ENCODE measurements around the gene TIGAR.

TIGAR gene

GRCh38 chr12:4284306-4284705 is 36.7 kb upstream of the TIGAR start:
- no peaks in the 10 kb centered on the region; the same call in 1 of the 2 replicates for H3K36me3 ChIP-seq (ENCODE audit: insufficient read depth, low read length)

GRCh38 chr12:4285070-4285469 is 35.9 kb upstream of the TIGAR start:
- Histone ChIP-seq H3K4me1 (ENCODE audit: insufficient read depth, low read length, poor library complexity, severe bottlenecking) (peaks cover 3% of the 10 kb centered on the region), H3K27me3 (ENCODE audit: insufficient read depth, low read length, poor library complexity, severe bottlenecking) (no peaks in the 10 kb centered on the region), H4K20me1 (ENCODE audit: insufficient read depth, low read length, poor library complexity, severe bottlenecking) (peaks cover 2% of the 10 kb centered on the region)

More at GRCh38 chr12:4284306-4284705, 36.7 kb upstream of the TIGAR start:
- Histone ChIP-seq H3K79me2 (ENCODE audit: insufficient read depth, low read length) (no peaks in the 10 kb centered on the region), H4K20me1 (ENCODE audit: insufficient read depth, low read length, poor library complexity, severe bottlenecking) (peaks cover 6% of the 10 kb centered on the region), H3K27me3 (ENCODE audit: insufficient read depth, low read length, poor library complexity, severe bottlenecking) (no peaks in the 10 kb centered on the region), H2AFZ (ENCODE audit: low read length) (no peak overlapping the region), H3K9ac (ENCODE audit: low read depth, low read length, poor library complexity, severe bottlenecking) (no peak overlapping the region), H3K4me3 (ENCODE audit: low read length, poor library complexity, severe bottlenecking) (no peak overlapping the region), H3K4me1 (ENCODE audit: insufficient read depth, low read length, poor library complexity, severe bottlenecking) (peaks cover 11% of the 10 kb centered on the region), H3K9me2 (replicated peaks; ENCODE audit: low read depth, low read length) (no peaks in the 10 kb centered on the region), H3K9me3 (ENCODE audit: insufficient read depth, low read depth, low read length) (no peaks in the 10 kb centered on the region), H3F3A (ENCODE audit: low read depth) (0 out of 2 replicates have a peak, but pooled peaks cover 2% of the 10 kb centered on the region), H3K4me2 (ENCODE audit: low read depth, low read length, poor library complexity, severe bottlenecking) (no peak overlapping the region)
- TF ChIP-seq EZH2phosphoT487 (IDR thresholded peaks at IDR 0.05; ENCODE audit: borderline replicate concordance), result no peak
- TF ChIP-seq CTCF (conservative IDR thresholded peaks at IDR 0.05; ENCODE audit: low read length), result no peak

GRCh38 chr12:4286228-4286627 is 34.8 kb upstream of the TIGAR start:
- Histone ChIP-seq H3K36me3 (ENCODE audit: insufficient read depth, low read length) (no peaks in the 10 kb centered on the region; the same call in 1 of the 2 replicates), H3K4me3 (ENCODE audit: low read length, poor library complexity, severe bottlenecking) (no peak overlapping the region), H3K9ac (ENCODE audit: low read depth, low read length, poor library complexity, severe bottlenecking) (no peak overlapping the region), H3K9me2 (replicated peaks; ENCODE audit: low read depth, low read length) (no peaks in the 10 kb centered on the region), H3K9me3 (ENCODE audit: insufficient read depth, low read depth, low read length) (no peaks in the 10 kb centered on the region), H3F3A (ENCODE audit: low read depth) (no peaks in the 10 kb centered on the region), H3K27me3 (ENCODE audit: insufficient read depth, low read length, poor library complexity, severe bottlenecking) (no peaks in the 10 kb centered on the region), H3K79me2 (ENCODE audit: insufficient read depth, low read length) (no peaks in the 10 kb centered on the region), H3K4me2 (ENCODE audit: low read depth, low read length, poor library complexity, severe bottlenecking) (no peak overlapping the region), H4K20me1 (ENCODE audit: insufficient read depth, low read length, poor library complexity, severe bottlenecking) (no peaks in the 10 kb centered on the region), H2AFZ (ENCODE audit: low read length) (no peak overlapping the region), H3K4me1 (ENCODE audit: insufficient read depth, low read length, poor library complexity, severe bottlenecking) (no peaks in the 10 kb centered on the region)
- TF ChIP-seq CTCF (conservative IDR thresholded peaks at IDR 0.05; ENCODE audit: low read length) (no peak), EZH2phosphoT487 (IDR thresholded peaks at IDR 0.05; ENCODE audit: borderline replicate concordance) (no peak)

More at GRCh38 chr12:4285070-4285469, 35.9 kb upstream of the TIGAR start:
- H3F3A ChIP-seq (ENCODE audit: low read depth), result no peaks in the 10 kb centered on the region
- TF ChIP-seq EZH2phosphoT487 (IDR thresholded peaks at IDR 0.05; ENCODE audit: borderline replicate concordance) (no peak), CTCF (conservative IDR thresholded peaks at IDR 0.05; ENCODE audit: low read length) (no peak)
- no peaks in the 10 kb centered on the region for H3K79me2 ChIP-seq (ENCODE audit: insufficient read depth, low read length)
- H3K4me3 ChIP-seq (ENCODE audit: low read length, poor library complexity, severe bottlenecking), result no peak overlapping the region
- H2AFZ ChIP-seq (ENCODE audit: low read length), result no peak overlapping the region
- H3K9me3 ChIP-seq (ENCODE audit: insufficient read depth, low read depth, low read length), result no peaks in the 10 kb centered on the region
- no peak overlapping the region for H3K4me2 ChIP-seq (ENCODE audit: low read depth, low read length, poor library complexity, severe bottlenecking)
- H3K9ac ChIP-seq (ENCODE audit: low read depth, low read length, poor library complexity, severe bottlenecking), result no peak overlapping the region
- H3K36me3 ChIP-seq (ENCODE audit: insufficient read depth, low read length), result no peaks in the 10 kb centered on the region; the same call in 1 of the 2 replicates
- H3K9me2 ChIP-seq (replicated peaks; ENCODE audit: low read depth, low read length), result no peaks in the 10 kb centered on the region
